Measurements from ENCODE around the gene CNIH1.

DNA sequence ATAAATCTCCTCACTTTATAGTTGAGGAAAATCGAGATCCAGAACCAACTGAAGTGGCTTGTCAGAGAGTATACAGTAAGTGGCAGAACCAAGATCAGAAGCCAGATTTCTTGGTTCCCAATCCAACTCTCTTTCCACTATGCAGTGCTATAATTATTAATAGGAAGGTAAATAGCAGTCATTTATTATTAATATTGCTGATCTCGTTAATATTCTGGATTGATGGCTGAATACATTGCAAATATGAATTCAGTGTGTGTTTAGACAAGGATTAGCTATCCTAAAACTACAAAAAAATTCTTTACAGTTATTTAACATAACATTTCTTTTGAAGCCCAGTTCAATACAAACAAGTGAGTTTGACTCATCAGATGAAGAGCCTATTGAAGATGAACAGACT, 41.6 kb downstream of the CNIH1 start:
- TF ChIP-seq, protein P1, sequence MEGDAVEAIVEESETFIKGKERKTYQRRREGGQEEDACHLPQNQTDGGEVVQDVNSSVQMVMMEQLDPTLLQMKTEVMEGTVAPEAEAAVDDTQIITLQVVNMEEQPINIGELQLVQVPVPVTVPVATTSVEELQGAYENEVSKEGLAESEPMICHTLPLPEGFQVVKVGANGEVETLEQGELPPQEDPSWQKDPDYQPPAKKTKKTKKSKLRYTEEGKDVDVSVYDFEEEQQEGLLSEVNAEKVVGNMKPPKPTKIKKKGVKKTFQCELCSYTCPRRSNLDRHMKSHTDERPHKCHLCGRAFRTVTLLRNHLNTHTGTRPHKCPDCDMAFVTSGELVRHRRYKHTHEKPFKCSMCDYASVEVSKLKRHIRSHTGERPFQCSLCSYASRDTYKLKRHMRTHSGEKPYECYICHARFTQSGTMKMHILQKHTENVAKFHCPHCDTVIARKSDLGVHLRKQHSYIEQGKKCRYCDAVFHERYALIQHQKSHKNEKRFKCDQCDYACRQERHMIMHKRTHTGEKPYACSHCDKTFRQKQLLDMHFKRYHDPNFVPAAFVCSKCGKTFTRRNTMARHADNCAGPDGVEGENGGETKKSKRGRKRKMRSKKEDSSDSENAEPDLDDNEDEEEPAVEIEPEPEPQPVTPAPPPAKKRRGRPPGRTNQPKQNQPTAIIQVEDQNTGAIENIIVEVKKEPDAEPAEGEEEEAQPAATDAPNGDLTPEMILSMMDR (IDR thresholded peaks at IDR 0.05; ENCODE audit: insufficient read depth, low read length, poor library complexity, severe bottlenecking) = no peak
- TF ChIP-seq EZH2phosphoT487 (conservative IDR thresholded peaks at IDR 0.05; ENCODE audit: low read length) = no peak

Measured in SU-DHL-6 (cell line).